GM06990 (cell line): ENCODE results near the gene OAT.

ENCODE experiments used
- DNase-seq: peaks from one replicate; pipeline ENCODE4 v3.0.0-alpha.2; 2011; ENCODE audit not compliant: insufficient read length; ENCODE audit errors: extremely low read depth
- H3K27me3 ChIP-seq: replicated peaks from 2 replicates; pipeline ENCODE4 v1.6.0; 2011; ENCODE audit warnings: low read length; ENCODE audit not compliant: control insufficient read depth, insufficient read depth
- H3K36me3 ChIP-seq: 2 replicates; pipeline ENCODE4 v1.5.1; 2011; ENCODE audit warnings: low read length; ENCODE audit not compliant: control insufficient read depth, insufficient read depth
- H3K4me3 ChIP-seq: replicated peaks from 2 replicates; pipeline ENCODE4 v1.5.1; 2011; ENCODE audit warnings: low read depth, mild to moderate bottlenecking, control low read depth, low read length
- CTCF ChIP-seq: IDR thresholded peaks from 2 replicates; pipeline ENCODE4 v1.5.1; 2011; ENCODE audit warnings: low read length, control low read depth, mild to moderate bottlenecking, inconsistent platforms; ENCODE audit not compliant: insufficient read depth, poor library complexity, severe bottlenecking

OAT gene

GRCh38 chr10:124353091-124353815 lies 65.5 kb downstream of the OAT start:
- H3K27me3 ChIP-seq = no peaks in the 10 kb centered on the region; the same call in 1 of the 2 replicates
- no peak for TF ChIP-seq CTCF
- no peak overlapping the region for H3K4me3 ChIP-seq
- no peaks in the 10 kb centered on the region for H3K36me3 ChIP-seq
- DNase-seq = no peak

- no peak for DNase-seq
- no peak for TF ChIP-seq CTCF
- Histone ChIP-seq H3K36me3 (no peaks in the 10 kb centered on the region), H3K4me3 (no peak overlapping the region), H3K27me3 (no peaks in the 10 kb centered on the region; the same call in 1 of the 2 replicates)
Measured at GRCh38 chr10:124351481-124352220, 67.1 kb downstream of the OAT start.

- Histone ChIP-seq H3K27me3 (no peaks in the 10 kb centered on the region; the same call in 1 of the 2 replicates), H3K36me3 (no peaks in the 10 kb centered on the region), H3K4me3 (no peak overlapping the region)
- TF ChIP-seq CTCF = no peak
- no peak for DNase-seq
Measured at GRCh38 chr10:124350806-124351205, 67.9 kb downstream of the OAT start.

- H3K36me3 ChIP-seq = no peaks in the 10 kb centered on the region
- TF ChIP-seq CTCF = no peak
Measured at GRCh38 chr10:124349996-124350280, 68.8 kb downstream of the OAT start.

GRCh38 chr10:124349231-124349995 lies 69.3 kb downstream of the OAT start:
- no peak overlapping the region for H3K4me3 ChIP-seq
- DNase-seq = no peak
- H3K27me3 ChIP-seq = no peaks in the 10 kb centered on the region; the same call in 1 of the 2 replicates
- H3K36me3 ChIP-seq = no peaks in the 10 kb centered on the region
- no peak for TF ChIP-seq CTCF

More at GRCh38 chr10:124349996-124350280, 68.8 kb downstream of the OAT start:
- no peak overlapping the region for H3K4me3 ChIP-seq
- H3K27me3 ChIP-seq = no peaks in the 10 kb centered on the region; the same call in 1 of the 2 replicates
- no peak for DNase-seq
